GM19467 (cell line): ENCODE data around the gene HNF4A.

Source experiments
- ATAC-seq: cut with Tn5 transposase; IDR thresholded peaks from one replicate; pipeline ENCODE4 v1.9.1; 2021; ENCODE audit warnings: mild to moderate bottlenecking, moderate library complexity; ENCODE audit not compliant: unreplicated experiment

Gene HNF4A

DNA sequence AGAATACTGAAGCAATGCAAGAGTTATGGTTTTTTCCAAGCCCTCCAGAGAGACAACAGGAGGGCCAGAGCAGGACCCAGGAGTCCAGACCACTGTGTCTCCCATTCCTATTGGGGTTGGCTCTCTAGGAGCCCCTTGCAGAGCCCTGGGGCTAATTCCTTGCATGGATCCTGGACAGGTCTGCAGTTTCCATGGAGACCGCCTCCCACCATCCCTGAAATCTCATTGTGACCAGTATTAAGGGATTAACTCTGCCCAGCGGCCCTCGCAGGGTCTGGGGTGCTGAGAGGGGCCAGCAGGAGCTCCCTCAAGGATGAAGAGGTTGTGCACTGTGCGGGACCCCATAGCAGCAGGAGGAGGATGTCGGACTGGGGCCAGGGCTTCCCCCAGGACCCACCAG, 34.8 kb downstream of the HNF4A start:
- ATAC-seq: no peak

DNA sequence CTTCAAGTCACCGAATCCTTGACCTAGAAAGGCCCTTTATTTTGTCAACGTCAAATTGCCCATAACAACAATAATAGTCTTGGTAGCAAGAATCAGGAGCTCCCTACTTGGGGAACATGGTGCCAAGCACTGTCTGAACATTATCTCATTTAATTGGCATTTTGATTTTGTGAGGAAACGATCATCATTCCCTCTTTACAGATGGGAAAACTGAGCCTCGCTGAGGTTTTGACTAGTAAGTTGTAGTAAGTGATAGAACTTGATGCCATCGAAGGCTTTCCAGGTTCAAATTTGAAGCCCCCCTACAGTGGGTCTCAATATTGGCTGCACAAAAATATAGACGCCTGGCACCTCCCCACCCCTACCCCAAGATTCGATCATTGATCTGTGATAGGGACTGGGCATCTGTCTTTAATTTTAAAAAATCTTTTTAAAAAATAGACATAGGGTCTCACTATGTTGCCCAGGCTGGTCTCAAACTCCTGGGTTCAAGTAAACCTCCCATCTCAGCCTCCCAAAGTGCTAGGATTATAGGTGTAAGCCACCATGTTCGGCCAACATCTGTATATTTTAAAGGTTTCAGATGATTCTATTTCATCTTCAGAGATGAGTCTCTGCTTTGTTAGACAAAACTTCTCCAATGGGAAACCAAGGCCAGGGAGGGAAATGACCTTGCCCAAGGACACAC, 36.7 kb downstream of the HNF4A start:
- ATAC-seq: no peak

DNA sequence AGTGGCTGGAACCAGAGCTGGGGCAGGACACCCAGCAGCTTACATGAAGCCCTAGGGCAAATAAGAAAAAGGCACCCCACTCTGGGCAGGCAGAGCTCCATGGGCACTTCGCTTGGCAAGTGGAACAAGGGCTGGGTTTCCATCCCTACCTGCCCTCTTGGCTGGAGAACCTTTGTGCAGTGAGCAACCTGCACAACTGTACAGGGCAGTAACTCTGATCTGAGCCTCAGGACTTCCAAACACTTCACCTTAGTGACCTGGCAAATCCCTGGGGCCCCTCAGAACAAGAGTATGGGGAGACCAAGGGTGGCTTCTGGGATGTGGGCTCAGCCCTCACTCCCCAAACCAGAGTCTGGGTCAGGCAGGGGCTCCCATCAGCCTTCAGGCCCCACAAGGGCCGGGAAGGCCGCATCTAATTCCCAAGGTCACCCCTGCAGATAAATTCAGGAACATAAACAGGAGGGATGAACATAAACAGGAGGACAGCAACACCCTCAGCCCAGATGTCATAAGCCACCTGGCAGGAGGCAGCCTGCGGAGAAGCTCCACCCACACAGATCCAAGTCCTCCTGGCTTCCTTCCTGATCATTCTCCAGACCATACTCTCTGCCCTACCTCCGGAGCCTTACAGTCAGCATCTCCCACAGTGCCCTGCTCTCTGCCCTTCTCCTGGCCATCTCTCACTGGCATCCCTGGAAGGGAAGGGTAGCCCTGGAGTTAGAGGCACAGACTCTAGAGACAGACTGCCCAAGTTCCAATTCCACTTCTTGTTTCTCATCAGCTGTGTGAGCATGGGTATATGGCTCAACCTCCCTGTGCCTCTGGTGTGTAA, 37.5 kb downstream of the HNF4A start:
- ATAC-seq: no peak

DNA sequence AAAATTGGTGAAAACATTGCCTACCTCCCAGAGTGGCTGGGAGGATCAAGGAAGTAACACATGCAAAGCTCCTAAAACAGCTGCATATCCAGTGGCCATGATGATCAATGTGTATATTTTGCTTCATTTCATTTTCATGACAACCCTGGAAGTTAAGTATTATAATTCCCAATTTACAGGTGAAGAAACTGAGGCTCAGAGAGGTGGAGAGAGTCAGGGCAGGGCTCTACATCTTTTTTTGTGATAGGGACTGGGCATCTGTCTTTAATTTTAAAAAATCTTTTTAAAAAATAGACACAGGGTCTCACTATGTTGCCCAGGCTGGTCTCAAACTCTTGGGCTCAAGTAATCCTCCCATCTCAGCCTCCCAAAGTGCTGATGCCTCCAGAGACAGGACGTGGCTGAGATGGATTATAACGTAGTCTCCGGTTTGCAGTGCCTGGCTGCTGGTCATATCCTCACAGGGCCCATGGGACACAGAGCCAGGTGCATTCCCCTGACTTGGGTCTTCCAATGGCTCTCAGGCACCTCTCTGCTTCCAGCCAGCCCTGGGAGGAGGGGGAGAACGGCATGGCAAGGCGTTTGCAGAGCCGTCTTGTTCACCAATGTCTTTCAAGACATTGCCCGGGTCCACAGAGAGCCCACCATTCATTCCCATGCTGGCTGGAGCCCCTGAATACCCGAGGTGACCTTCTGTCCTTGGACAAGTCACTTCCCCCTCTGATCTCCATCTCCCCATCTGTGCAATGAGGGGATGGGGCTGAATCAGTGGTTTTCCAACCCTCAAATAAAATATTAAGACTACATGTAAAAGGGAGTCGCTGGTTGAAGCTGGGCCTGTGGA, 38.3 kb downstream of the HNF4A start:
- no peak for ATAC-seq

DNA sequence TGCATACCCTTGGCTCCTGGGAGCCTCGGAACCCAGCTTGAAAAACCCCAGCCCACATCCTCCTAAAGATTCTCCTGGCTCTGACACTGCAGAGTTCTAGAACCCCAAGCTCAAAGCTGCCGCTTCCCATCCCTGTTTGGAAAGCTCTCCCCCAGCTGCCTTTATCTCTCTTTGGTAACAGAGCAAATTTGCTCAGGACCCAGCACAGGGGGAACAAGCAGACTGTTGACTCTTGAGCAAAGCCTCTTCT, 38.9 kb downstream of the HNF4A start:
- no peak for ATAC-seq

DNA sequence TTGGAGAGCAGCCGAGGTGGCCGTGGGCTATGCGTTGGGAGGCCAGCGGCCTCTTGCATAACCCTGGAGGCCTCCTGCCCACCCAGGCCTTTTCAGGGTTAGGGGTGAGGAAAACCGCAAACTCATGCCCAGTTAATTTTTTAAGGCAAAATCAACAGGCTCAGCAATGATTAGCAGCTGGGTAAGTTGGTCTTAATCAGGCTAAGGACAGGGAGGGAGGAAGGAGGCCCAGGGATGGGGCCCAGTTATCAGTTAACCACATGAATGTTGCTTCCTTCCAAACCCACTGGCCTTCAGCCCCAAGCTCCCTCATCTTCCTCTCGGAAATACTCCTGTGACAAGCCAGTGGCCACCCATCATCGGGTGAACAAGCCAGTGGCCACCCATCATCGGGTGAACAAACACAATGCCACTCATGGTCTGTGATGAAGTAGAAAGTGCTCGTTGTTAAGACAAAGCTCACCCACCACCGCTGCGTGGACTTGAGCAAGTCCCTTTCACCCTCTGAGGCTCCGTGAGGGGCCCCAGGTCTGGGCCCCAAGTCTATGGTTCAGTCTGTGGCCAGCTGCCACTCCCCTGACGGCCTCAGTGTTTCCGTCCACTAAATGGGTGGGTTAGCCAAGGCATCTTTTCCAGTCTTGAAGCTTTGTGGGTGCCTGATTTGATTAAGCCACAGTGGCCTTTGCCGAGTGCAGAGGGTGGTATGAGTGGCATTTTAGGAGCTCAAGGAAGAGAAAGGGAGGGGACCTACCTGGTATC, 39.4 kb downstream of the HNF4A start:
- ATAC-seq: no peak

DNA sequence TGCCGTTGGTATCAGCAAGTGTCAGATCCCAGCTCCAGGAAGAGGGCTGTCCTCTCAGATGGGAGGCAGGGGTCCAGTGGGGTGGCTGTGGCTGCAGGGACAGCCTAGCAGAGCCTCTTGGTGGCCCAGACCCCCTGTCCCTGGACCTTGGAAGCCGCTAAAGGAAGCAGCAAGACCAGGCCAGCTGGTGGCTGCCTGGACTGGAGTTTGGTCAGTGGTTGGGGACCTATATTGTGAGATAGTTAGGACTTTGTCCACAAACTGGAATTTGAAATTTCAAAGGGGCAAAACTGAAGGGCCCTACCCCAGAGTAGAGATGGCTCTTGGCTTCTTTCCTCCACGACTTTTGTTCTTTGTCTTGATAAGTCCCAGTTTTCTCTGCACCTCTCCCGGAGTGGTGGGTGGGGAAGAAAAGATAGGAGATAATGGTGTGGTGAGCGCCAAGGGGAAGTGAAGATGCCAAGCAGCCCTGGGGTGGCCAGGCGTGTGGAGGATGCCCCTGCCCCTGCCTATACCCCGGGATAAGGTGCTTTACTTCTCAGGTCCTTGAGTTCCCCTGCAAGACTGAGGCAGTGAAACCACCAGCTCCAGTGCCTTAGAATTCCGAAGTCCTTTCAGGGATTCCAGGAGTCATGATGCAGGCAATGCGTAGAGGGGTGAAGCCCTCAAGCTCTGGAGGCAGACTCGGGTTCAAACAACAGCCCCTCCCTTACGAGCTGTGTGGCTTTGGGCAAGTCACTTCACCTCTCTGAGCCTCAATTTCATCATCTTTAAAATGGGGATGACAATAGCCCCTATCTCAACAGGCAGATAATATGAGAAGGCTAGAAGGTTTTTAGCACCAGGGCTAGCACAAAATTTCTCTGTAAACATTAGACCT, 40.2 kb downstream of the HNF4A start:
- no peak for ATAC-seq

DNA sequence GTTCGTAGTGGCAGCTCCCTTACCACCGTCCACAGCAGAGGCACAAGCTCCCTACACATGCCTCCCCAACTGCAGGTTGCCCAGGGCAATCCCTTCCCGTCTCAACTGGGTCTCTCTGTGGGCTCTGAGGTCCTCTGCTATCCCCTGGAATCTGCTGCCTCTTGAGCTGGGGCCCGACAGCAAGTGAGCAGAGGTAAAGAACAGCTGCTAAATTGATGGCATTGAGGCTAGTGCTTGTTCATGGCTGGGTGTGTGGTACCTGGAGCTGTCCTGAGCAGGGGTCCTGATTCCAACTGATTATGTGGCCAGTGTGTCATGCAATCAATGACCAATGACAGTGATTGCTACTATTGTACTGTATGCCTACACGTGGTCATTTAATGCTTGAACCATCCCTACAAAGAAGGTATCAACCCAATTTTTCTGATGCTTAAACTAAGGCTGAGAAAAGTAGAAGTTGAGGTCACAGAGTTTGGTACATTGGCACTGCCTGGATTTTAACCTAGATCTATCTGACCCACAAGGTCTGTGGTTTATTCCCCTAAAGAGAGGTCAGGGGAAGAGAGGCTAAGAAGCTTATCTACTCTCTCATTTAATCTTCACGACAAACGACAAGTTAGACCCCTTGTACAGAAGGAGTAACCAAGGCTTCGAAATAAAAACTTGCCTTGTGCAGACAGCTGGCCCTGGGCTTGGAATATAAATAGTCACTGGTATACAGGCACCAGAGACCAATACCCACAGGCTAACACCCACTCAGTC, 41.1 kb downstream of the HNF4A start:
- no peak for ATAC-seq

DNA sequence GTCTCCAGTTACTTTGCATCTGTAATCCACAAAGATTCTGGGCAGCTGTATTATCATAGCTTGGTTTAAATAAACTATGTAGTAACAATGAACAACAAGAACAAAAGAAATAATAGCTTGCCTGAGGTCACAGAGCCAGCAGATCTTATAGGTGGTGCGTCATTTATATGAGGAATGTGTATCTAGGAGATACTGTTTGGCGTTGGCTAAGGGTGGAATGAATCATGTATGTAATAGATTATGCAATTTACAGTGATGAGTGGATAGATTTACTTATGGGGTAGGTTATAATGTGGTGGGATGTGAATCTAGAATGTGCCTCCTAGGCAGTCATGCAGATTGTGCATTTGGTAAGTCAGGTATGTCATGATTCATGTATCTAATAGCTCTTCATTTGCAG, 42.8 kb downstream of the HNF4A start:
- ATAC-seq: no peak

DNA sequence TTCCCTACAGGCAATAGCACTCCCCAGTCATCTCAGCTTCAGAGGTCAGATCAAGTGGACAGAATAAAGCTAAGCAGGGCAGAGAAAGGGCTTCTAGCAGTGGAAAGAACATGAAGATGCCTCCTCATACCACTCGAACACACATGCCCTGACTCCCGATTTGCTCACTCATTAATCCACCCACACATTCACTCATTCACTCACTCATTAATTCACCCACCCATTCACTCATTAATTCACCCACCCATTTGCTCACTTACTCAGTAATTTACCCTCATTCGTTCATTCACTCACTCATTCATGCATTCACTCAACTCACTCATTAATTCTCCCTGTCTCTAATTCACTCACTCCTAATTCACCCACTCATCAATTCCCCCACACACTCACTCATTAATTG, 43.9 kb downstream of the HNF4A start:
- no peak for ATAC-seq

DNA sequence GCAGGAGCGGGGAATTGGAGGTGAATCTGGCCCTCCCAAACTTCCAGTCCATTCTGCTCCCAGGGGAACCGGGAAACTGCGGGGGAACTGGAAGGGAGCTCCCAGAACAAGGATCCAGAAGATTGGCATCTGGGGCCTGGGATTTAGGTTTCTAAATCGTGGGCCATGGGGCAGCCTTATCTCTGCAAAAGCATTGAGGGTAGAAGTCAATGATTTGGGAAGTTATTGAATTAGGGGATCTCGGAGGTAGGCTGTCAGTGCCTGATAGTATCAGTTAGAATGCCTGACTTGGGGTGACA, 45.1 kb downstream of the HNF4A start:
- no peak for ATAC-seq

DNA sequence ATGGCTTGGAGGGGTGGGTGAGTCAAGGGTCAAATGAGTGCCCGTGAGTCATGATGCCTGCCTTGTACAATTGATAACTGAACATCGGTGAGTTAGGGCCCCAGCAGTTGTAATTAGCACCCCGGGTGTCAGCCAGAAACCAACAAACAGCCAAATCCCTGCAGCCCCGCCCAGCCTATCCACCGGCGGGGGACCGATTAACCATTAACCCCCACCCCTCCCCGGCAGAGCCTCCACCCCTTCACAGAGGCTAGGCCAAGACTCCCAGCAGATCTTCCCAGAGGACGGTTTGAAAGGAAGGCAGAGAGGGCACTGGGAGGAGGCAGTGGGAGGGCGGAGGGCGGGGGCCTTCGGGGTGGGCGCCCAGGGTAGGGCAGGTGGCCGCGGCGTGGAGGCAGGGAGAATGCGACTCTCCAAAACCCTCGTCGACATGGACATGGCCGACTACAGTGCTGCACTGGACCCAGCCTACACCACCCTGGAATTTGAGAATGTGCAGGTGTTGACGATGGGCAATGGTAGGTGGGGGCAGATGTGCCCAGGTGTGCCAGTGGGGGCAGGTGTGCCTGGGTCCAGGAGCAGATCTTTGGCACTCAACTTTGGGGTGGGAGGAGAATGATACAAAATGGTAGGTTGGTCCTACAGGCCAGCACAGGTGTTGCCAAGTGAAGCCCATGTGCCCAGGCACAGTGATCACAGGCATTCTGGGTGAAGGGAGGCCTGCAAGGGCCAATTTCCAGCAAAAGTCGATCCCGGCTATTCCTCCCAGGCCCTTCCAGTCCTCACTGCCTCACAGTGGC, 45.7 kb downstream of the HNF4A start:
- no peak for ATAC-seq

DNA sequence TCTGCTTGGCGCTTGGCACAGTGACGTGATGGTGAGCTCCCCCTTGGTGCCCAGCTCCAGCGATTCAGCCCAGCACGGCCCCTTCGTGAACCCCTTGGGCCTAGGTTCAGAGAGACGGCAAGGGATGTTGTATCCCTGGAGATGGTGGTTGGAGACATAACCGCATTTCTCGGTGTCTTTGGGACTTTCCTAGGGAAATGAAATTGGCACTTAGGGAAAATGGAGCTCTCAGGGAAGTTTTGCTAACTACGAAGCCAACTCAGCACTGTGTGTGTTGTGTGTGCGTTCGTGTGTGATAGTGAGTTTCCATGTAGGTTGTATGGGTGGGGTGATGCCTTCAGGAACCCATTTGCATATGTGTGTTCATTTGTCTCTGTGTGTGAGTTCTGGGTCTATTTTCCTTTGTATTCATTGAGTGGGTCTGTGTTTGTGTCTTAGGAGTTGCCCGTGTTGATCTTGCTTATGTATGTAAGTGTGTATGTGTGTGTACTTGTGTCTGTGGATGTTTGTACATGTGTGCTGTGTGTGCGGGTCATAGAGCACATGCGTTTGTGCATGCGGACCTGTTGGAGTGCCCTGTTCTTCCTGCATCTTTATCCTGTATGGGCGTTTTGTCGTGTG, 46.4 kb downstream of the HNF4A start:
- ATAC-seq: no peak

DNA sequence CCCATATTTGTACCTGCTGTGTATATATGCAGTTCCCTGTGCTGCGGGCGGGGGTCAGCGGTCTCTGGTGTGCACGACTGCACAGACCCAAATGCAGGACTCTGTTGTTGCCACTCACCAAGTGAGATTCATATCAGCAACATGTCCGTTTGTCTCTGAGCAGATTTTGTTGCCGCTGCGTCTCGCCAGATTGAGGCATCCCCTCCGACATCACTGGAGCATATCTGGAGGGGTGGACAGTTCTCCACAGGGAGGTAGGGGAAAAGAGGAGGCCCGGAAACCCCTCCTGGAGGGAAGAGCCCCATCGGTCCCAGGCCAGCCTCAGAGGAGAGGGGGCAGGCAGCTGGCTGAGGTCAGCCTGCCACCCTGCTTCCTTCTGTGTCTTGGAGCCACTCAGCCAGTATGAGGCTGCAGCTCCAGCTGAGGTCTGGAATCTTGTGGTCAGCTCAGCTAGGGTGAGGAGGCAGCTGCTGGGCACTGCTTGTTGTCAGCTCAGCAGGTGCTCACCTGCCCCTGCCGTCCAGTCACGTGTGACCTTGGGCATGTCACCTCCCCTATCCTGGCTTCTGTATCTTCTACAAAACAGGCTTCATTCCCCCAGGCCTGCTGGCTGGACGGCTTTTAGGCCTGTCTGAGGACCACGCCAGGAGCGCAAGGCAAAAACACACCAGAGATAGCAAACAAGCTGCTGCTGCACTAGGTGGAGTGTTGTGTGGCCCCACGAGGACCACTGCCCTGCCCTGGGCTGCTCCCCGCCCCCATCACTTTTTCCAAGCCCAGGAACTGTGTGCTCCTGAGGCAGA, 47.1 kb downstream of the HNF4A start:
- no peak for ATAC-seq

DNA sequence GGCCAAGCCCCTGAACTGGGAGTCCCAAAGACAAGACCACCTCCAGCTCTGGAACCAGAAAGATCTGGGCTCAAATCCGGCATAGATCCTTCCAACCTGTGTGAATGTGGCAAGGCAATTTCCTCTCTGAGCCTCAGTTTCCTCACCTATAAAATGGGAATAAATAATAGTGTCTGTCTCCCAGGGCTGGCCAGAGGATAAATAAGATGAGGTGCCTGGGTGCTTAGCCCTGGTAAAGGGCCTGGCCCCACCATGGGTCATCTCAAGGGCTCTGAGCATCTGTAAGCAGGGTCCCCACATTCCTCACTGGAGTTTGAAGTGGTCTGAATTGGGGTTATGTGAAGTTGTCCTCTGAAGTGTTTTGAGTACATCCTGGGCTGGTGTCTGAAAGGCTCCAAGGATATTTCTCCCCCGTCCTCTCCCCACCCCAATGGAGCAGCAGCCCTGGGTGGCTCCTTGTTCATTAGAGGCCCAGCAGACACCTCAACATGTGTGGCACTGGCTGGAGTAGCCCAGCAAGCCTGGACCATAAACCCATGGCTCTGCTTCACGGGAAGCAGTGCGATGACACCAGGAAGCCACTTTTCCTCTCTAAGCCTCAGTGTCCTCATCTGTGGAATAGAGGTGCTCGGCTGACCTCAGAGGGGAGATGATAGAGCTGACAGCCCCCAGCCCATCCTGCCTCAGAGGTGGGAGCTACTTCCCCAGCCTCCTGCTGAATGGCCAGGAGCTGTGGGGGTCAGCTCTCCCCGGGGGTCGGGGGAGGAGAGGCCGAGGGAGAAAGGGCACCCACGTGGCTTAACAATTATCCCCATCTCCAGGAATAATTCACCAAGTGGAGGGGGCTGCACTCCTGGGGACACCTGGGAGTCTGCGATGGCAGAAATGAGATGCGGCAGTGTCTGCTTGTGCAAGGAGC, 48.0 kb downstream of the HNF4A start:
- no peak for ATAC-seq
